PC-3 (cell line): ENCODE measurements around the gene ZNF385A.

Source experiments
- EZH2 ChIP-seq: fragments of 300-600 bp; sonication (generic); IDR thresholded peaks from one replicate; pipeline ENCODE4 v1.6.1; 2017; ENCODE audit warnings: antibody characterized with exemption, mild to moderate bottlenecking, low read length; ENCODE audit not compliant: unreplicated experiment
- EZH2phosphoT487 ChIP-seq: fragments of 300-600 bp; sonication (generic); IDR thresholded peaks from 2 replicates; pipeline ENCODE4 v1.6.1; 2018; ENCODE audit warnings: mild to moderate bottlenecking, antibody characterized with exemption, low read length, borderline replicate concordance
- TF ChIP-seq, protein P1 (sequence below): fragments of 300-600 bp; sonication (generic); conservative IDR thresholded peaks from 2 replicates; pipeline ENCODE4 v1.5.1; 2017; ENCODE audit warnings: antibody characterized with exemption, low read depth, mild to moderate bottlenecking, low read length

DNA sequence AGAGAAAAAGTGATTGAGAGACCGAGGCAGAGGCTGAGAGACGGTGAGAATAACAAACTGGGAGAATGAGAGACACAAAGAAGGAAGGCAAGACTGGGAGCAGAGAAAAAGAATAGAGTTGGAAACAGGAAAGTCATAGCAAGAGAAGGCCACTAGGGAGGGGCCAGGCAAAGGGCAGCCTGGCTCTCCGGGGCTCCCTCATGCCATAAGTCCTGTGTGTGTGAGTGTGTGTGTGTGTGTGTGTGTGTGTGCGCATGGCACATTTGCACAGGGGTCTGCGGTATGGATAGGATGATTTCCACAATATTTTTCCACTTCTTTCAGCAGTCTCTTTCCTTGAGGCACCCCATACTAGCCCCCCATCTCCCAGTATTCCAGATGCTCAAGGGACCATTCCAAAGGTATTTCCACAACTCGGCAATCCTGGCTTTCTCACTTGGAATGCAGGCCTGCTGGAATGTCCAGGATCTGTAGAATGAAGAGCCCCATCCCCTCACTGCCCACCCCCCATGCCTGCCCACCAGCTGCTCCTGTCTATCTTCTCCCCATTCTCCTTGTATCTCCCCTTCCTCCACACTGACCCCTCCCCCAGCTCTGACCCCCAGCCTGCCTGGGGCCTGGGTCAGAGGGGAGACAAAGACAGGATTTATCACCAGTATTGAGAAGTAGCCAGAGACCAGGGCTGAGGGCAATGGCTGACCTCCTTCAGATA is 29.3 kb downstream of the ZNF385A start:
- TF ChIP-seq, protein P1, sequence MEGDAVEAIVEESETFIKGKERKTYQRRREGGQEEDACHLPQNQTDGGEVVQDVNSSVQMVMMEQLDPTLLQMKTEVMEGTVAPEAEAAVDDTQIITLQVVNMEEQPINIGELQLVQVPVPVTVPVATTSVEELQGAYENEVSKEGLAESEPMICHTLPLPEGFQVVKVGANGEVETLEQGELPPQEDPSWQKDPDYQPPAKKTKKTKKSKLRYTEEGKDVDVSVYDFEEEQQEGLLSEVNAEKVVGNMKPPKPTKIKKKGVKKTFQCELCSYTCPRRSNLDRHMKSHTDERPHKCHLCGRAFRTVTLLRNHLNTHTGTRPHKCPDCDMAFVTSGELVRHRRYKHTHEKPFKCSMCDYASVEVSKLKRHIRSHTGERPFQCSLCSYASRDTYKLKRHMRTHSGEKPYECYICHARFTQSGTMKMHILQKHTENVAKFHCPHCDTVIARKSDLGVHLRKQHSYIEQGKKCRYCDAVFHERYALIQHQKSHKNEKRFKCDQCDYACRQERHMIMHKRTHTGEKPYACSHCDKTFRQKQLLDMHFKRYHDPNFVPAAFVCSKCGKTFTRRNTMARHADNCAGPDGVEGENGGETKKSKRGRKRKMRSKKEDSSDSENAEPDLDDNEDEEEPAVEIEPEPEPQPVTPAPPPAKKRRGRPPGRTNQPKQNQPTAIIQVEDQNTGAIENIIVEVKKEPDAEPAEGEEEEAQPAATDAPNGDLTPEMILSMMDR: no peak
- TF ChIP-seq EZH2: no peak
- no peak for TF ChIP-seq EZH2phosphoT487
